NCI-H748 (cell line): ENCODE data around the gene RXFP3.
"Not testable (repeated sequence)": the region's sequence is repeated elsewhere in the genome, so short reads cannot be mapped to it uniquely, and the experiment has no call there.

Experiments used
- DNase-seq: peaks from one replicate; lab custom pipeline; 2025; ENCODE audit not compliant: unreplicated experiment; lab: John Stamatoyannopoulos, UW

The RXFP3 gene

GRCh38 chr5:33936381-33937016, at the start of gene RXFP3:
Gene RXFP3, plus strand, starts transcription at chr5:33936386. Its CDS starts 355 bp downstream, at chr5:33936741.
- DNase-seq, result peak; percentile 79

- DNase-seq, result no peak
Measured at GRCh38 chr5:33887268-33887667, 48.9 kb upstream of the RXFP3 start.

- DNase-seq, result no peak
Measured at GRCh38 chr5:33888587-33888986, 47.6 kb upstream of the RXFP3 start.

GRCh38 chr5:33890131-33891032, 45.8 kb upstream of the RXFP3 start:
- no peak for DNase-seq

- DNase-seq, result no peak
Measured at GRCh38 chr5:33891446-33891787, 44.8 kb upstream of the RXFP3 start.

- peak; percentile 72 for DNase-seq
Measured at GRCh38 chr5:33891788-33892619, 44.2 kb upstream of the RXFP3 start, which contains the start of gene ADAMTS12. Gene ADAMTS12, minus strand, starts transcription at chr5:33891990. Its CDS starts 134 bp downstream, at chr5:33891856.

- DNase-seq, result peak; percentile 52
Measured at GRCh38 chr5:33892620-33893137, 43.5 kb upstream of the RXFP3 start.

- no peak for DNase-seq
Measured at GRCh38 chr5:33894566-33894965, 41.6 kb upstream of the RXFP3 start.

- no peak for DNase-seq
Measured at GRCh38 chr5:33901156-33901555, 35.0 kb upstream of the RXFP3 start.

- no peak for DNase-seq
Measured at GRCh38 chr5:33903118-33903517, 33.1 kb upstream of the RXFP3 start.

- DNase-seq, result no peak
Measured at GRCh38 chr5:33905381-33905780, 30.8 kb upstream of the RXFP3 start.

GRCh38 chr5:33906248-33906647, 29.9 kb upstream of the RXFP3 start:
- peak; percentile 24 for DNase-seq

GRCh38 chr5:33914844-33915243, 21.3 kb upstream of the RXFP3 start:
- not testable (repeated sequence) for DNase-seq

- DNase-seq, result no peak
Measured at GRCh38 chr5:33921002-33921401, 15.2 kb upstream of the RXFP3 start.

- DNase-seq, result no peak
Measured at GRCh38 chr5:33925278-33925677, 10.9 kb upstream of the RXFP3 start.

GRCh38 chr5:33927685-33928084, 8.5 kb upstream of the RXFP3 start:
- DNase-seq, result peak; percentile 52

- no peak for DNase-seq
Measured at GRCh38 chr5:33928283-33928682, 7.9 kb upstream of the RXFP3 start.

GRCh38 chr5:33929925-33930690, 6.1 kb upstream of the RXFP3 start:
- no peak for DNase-seq

GRCh38 chr5:33931136-33931535, 5.0 kb upstream of the RXFP3 start:
- no peak for DNase-seq

- DNase-seq, result no peak
Measured at GRCh38 chr5:33933723-33934169, 2.4 kb upstream of the RXFP3 start.
